H1 (cell line): ENCODE results near the gene ZNF100. TPM values are rescaled to one million over a fixed set of nuclear protein-coding genes. Genes with fewer than 3 reads are reported as not detected.

Source experiments
- CTCF ChIA-PET: fragments of 300-600 bp; sonication (Branson Sonifier 250); formaldehyde crosslinking; loops from one replicate; lab custom pipeline; 2021; ENCODE audit not compliant: partially characterized antibody; lab: Charles Lee
- POLR2A ChIA-PET: fragments of 300-600 bp; sonication (Branson Sonifier 250); formaldehyde crosslinking; loops from one replicate; lab custom pipeline; 2021; ENCODE audit warnings: inconsistent platforms; ENCODE audit not compliant: partially characterized antibody; lab: Charles Lee
- DNase-seq, 2 experiments: peaks; one replicate each; pipeline versions ENCODE4 v3.0.0 to v3.0.0-alpha.2; 2010 to 2022; ENCODE audit warnings: low spot score in 2 of 2, low read depth in 1 of 2, mixed read lengths in 1 of 2
- FAIRE-seq: peaks from 2 replicates; lab custom pipeline; 2011; peaks lifted over from hg19 to GRCh38; lab: Jason Lieb, UNC
- H2AFZ ChIP-seq: 2 replicates; pipeline ENCODE4 v1.8.1; 2012; ENCODE audit warnings: low read length, inconsistent platforms
- H2AK5ac ChIP-seq: 2 replicates; pipeline ENCODE4 v1.6.1; 2013; ENCODE audit warnings: low read depth, low read length
- H2BK120ac ChIP-seq: replicated peaks from 2 replicates; pipeline ENCODE3; 2013; ENCODE audit warnings: low read depth, low read length, inconsistent platforms
- H2BK12ac ChIP-seq: 2 replicates; pipeline ENCODE4 v1.6.1; 2013; ENCODE audit warnings: low read depth, low read length
- H2BK15ac ChIP-seq: 2 replicates; pipeline ENCODE4 v1.6.1; 2013; ENCODE audit warnings: low read length
- H2BK20ac ChIP-seq: 2 replicates; pipeline ENCODE4 v1.6.1; 2013; ENCODE audit warnings: low read length
- H2BK5ac ChIP-seq: 2 replicates; pipeline ENCODE4 v1.6.1; 2013; ENCODE audit warnings: low read depth, low read length
- H3K14ac ChIP-seq: 2 replicates; pipeline ENCODE4 v1.6.1; 2013; ENCODE audit warnings: inconsistent platforms; ENCODE audit not compliant: insufficient read length
- H3K18ac ChIP-seq: 2 replicates; pipeline ENCODE4 v1.6.1; 2013; ENCODE audit warnings: low read length; ENCODE audit errors: extremely low read depth
- H3K23ac ChIP-seq: 2 replicates; pipeline ENCODE4 v1.6.1; 2013; ENCODE audit warnings: inconsistent platforms; ENCODE audit not compliant: insufficient read length
- H3K23me2 ChIP-seq: 2 replicates; pipeline ENCODE4 v1.6.1; 2013; ENCODE audit warnings: low read depth, low read length
- H3K27ac ChIP-seq: 2 replicates; pipeline ENCODE4 v1.6.1; 2011; ENCODE audit warnings: low read depth, low read length, inconsistent platforms
- H3K27me3 ChIP-seq, 4 experiments: replicated peaks in 1 of 4; 1 replicate in 1 of 4; 2 replicates in 3 of 4; pipeline versions ENCODE4 v1.6.1 to v1.8.1; 2011 to 2013; ENCODE audit warnings: low read length in 3 of 4, mild to moderate bottlenecking in 3 of 4, inconsistent platforms in 2 of 4, mixed read lengths in 2 of 4, moderate library complexity in 1 of 4; ENCODE audit not compliant: control insufficient read depth in 3 of 4, insufficient read depth in 3 of 4; ENCODE audit errors: extremely low read depth in 1 of 4
- H3K36me3 ChIP-seq, 4 experiments: 2 replicates each; pipeline versions ENCODE4 v1.6.1 to v1.8.1; 2011 to 2013; ENCODE audit warnings: mild to moderate bottlenecking in 4 of 4, low read length in 3 of 4, moderate library complexity in 2 of 4, control low read depth in 1 of 4, inconsistent platforms in 1 of 4; ENCODE audit not compliant: insufficient read depth in 4 of 4, control insufficient read depth in 2 of 4
- H3K4ac ChIP-seq: replicated peaks from 2 replicates; pipeline ENCODE3; 2013; ENCODE audit warnings: low read length, low read depth, mixed read lengths, inconsistent platforms; ENCODE audit not compliant: insufficient read length
- H3K4me1 ChIP-seq, 4 experiments: replicated peaks in 1 of 4; 1 replicate in 1 of 4; 2 replicates in 3 of 4; pipeline versions ENCODE4 v1.6.1 to v1.8.1; 2011 to 2013; ENCODE audit warnings: low read length in 3 of 4, inconsistent platforms in 2 of 4, mixed read lengths in 1 of 4; ENCODE audit not compliant: insufficient read depth in 4 of 4, control insufficient read depth in 3 of 4
- H3K4me2 ChIP-seq, 2 experiments: 2 replicates each; pipeline versions ENCODE4 v1.6.1 to v1.8.1; 2011 to 2013; ENCODE audit warnings: low read depth in 2 of 2, low read length in 2 of 2, control low read depth in 1 of 2, inconsistent platforms in 1 of 2, mild to moderate bottlenecking in 1 of 2; ENCODE audit not compliant: insufficient read depth in 1 of 2
- H3K4me3 ChIP-seq, 4 experiments: fragments of 200-600, 300-600 bp in 1 of 4; sonication (generic), shearing (Covaris generic), sonication (Bioruptor Twin) in 1 of 4; 2 replicates each; pipeline versions ENCODE4 v1.5.1 to v1.8.1; 2011 to 2016; ENCODE audit warnings: low read length in 4 of 4, low read depth in 3 of 4, control low read depth in 2 of 4, inconsistent platforms in 2 of 4, mild to moderate bottlenecking in 2 of 4, mixed read lengths in 1 of 4, moderate library complexity in 1 of 4; ENCODE audit not compliant: insufficient read depth in 2 of 4; ENCODE audit errors: extremely low read depth in 1 of 4
- H3K56ac ChIP-seq: replicated peaks from 2 replicates; pipeline ENCODE3; 2013; ENCODE audit warnings: low read depth, mild to moderate bottlenecking, mixed read lengths, low read length, inconsistent platforms; ENCODE audit not compliant: insufficient read length
- H3K79me1 ChIP-seq: 2 replicates; pipeline ENCODE4 v1.6.1; 2013; ENCODE audit warnings: low read depth, low read length, control low read depth
- H3K79me2 ChIP-seq, 2 experiments: 2 replicates each; pipeline versions ENCODE4 v1.6.1 to v1.8.1; 2012 to 2013; ENCODE audit warnings: low read length in 2 of 2, mild to moderate bottlenecking in 2 of 2, inconsistent platforms in 1 of 2; ENCODE audit not compliant: insufficient read depth in 2 of 2, control insufficient read depth in 1 of 2
- H3K9ac ChIP-seq, 4 experiments: replicated peaks in 1 of 4; 1 replicate in 1 of 4; 2 replicates in 3 of 4; pipeline versions ENCODE4 v1.6.1 to v1.8.1; 2011 to 2013; ENCODE audit warnings: low read depth in 3 of 4, low read length in 3 of 4, control low read depth in 2 of 4, mild to moderate bottlenecking in 2 of 4, moderate library complexity in 2 of 4, inconsistent platforms in 1 of 4; ENCODE audit errors: extremely low read depth in 1 of 4
- H3K9me3 ChIP-seq, 2 experiments: 2 replicates each; pipeline versions ENCODE4 v1.6.1 to v1.8.1; 2012 to 2013; ENCODE audit warnings: mild to moderate bottlenecking in 2 of 2, moderate library complexity in 2 of 2, control low read depth in 1 of 2, inconsistent platforms in 1 of 2, low read depth in 1 of 2, low read length in 1 of 2, mixed read lengths in 1 of 2; ENCODE audit not compliant: insufficient read depth in 2 of 2
- H4K20me1 ChIP-seq, 2 experiments: replicated peaks in 1 of 2; 2 replicates each; pipeline versions ENCODE3 to v1.8.1; 2011 to 2013; ENCODE audit warnings: inconsistent platforms in 2 of 2, low read length in 2 of 2, mild to moderate bottlenecking in 1 of 2; ENCODE audit not compliant: insufficient read depth in 2 of 2, control insufficient read depth in 1 of 2
- H4K5ac ChIP-seq: 2 replicates; pipeline ENCODE4 v1.6.1; 2013; ENCODE audit warnings: low read length, low read depth, mixed read lengths, inconsistent platforms; ENCODE audit not compliant: insufficient read length
- H4K8ac ChIP-seq: 2 replicates; pipeline ENCODE4 v1.8.0; 2013; ENCODE audit warnings: mild to moderate bottlenecking, moderate library complexity, low read length, inconsistent platforms; ENCODE audit not compliant: insufficient read depth; ENCODE audit errors: extremely low read depth
- H4K91ac ChIP-seq: replicated peaks from 2 replicates; pipeline ENCODE3; 2013; ENCODE audit warnings: low read length, mixed read lengths, inconsistent platforms; ENCODE audit not compliant: insufficient read length
- ASH2L ChIP-seq: fragments of 200-600, 300-600 bp; sonication (generic); IDR thresholded peaks from one replicate; pipeline ENCODE4 v1.7.1; 2017; ENCODE audit warnings: low read length
- BCL11A ChIP-seq, 2 experiments: IDR thresholded peaks; one replicate each; pipeline ENCODE4 v1.6.1; 2011; ENCODE audit warnings: low read depth in 2 of 2, low read length in 2 of 2, mild to moderate bottlenecking in 2 of 2
- CEBPB ChIP-seq: IDR thresholded peaks from 2 replicates; pipeline ENCODE4 v1.6.1; 2012; ENCODE audit warnings: low read depth, low read length
- CHD2 ChIP-seq: IDR thresholded peaks from 2 replicates; pipeline ENCODE4 v1.6.1; 2012; ENCODE audit warnings: low read length, improper control_type of control experiment
- EGR1 ChIP-seq: IDR thresholded peaks from 2 replicates; pipeline ENCODE4 v1.6.1; 2011; ENCODE audit warnings: low read depth, low read length, borderline replicate concordance
- GABPA ChIP-seq: IDR thresholded peaks from 2 replicates; pipeline ENCODE4 v1.6.1; 2011; ENCODE audit warnings: mild to moderate bottlenecking, low read length, moderate library complexity, borderline replicate concordance; ENCODE audit not compliant: insufficient read depth
- GTF2F1 ChIP-seq: IDR thresholded peaks from 2 replicates; pipeline ENCODE4 v1.6.1; 2012; ENCODE audit warnings: low read depth, low read length, improper control_type of control experiment, borderline replicate concordance
- JUN ChIP-seq: IDR thresholded peaks from 2 replicates; pipeline ENCODE4 v1.6.1; 2011; ENCODE audit warnings: low read depth, mild to moderate bottlenecking, improper control_type of control experiment, low read length
- KDM4A ChIP-seq: IDR thresholded peaks from one replicate; pipeline ENCODE4 v1.7.1; 2012; ENCODE audit warnings: low read depth, mild to moderate bottlenecking, moderate library complexity, low read length, inconsistent platforms; ENCODE audit not compliant: severe bottlenecking
- NRF1 ChIP-seq: IDR thresholded peaks from 2 replicates; pipeline ENCODE4 v1.6.1; 2011; ENCODE audit warnings: mild to moderate bottlenecking, low read depth, low read length, improper control_type of control experiment
- RAD21 ChIP-seq, 2 experiments: IDR thresholded peaks in 1 of 2; conservative IDR thresholded peaks in 1 of 2; 2 replicates each; pipeline ENCODE4 v1.6.1; 2011; ENCODE audit warnings: low read depth in 2 of 2, low read length in 2 of 2, improper control_type of control experiment in 1 of 2, inconsistent platforms in 1 of 2, mild to moderate bottlenecking in 1 of 2, moderate library complexity in 1 of 2
- RFX5 ChIP-seq: IDR thresholded peaks from 2 replicates; pipeline ENCODE4 v1.6.1; 2011; ENCODE audit warnings: low read depth, low read length, improper control_type of control experiment, borderline replicate concordance
- SP2 ChIP-seq: IDR thresholded peaks from 2 replicates; pipeline ENCODE4 v1.6.1; 2012; ENCODE audit warnings: mild to moderate bottlenecking, low read length, inconsistent platforms
- SRF ChIP-seq: IDR thresholded peaks from 2 replicates; pipeline ENCODE4 v1.6.1; 2011; ENCODE audit warnings: mild to moderate bottlenecking, low read depth, low read length, moderate library complexity
- TEAD4 ChIP-seq: IDR thresholded peaks from 2 replicates; pipeline ENCODE4 v1.6.1; 2012; ENCODE audit warnings: low read depth, low read length, inconsistent platforms, mixed read lengths
- ZNF274 ChIP-seq: IDR thresholded peaks from 2 replicates; pipeline ENCODE4 v1.7.0; 2012; ENCODE audit warnings: low read length, borderline replicate concordance; ENCODE audit errors: extremely low read depth
- WGBS, 2 experiments: shearing (Covaris generic) in 1 of 2; methylation state at CpG; one replicate each; pipeline versions ENCODE4 v1.1.6 to v1.1.7; 2013 to 2015; ENCODE audit warnings: low lambda C conversion rate in 2 of 2, mixed read lengths in 2 of 2, inconsistent platforms in 1 of 2, low coverage in 1 of 2, missing lambda C conversion rate in 1 of 2; ENCODE audit not compliant: insufficient replicate concordance in 2 of 2, insufficient coverage in 1 of 2, insufficient read length in 1 of 2; ENCODE audit errors: extremely low coverage in 1 of 2, missing lambda C conversion rate in 1 of 2; 5-methylcytosine and 5-hydroxymethylcytosine counted together
- polyA plus RNA-seq, 7 experiments: library from polyadenylated mRNA; depleted of rRNA in 3 of 7; stranded (reverse) in 5 of 7; unstranded in 2 of 7; fragments of >200 nt in 5 of 7; fragments of 200-250 nt in 2 of 7; gene quantifications; 1 replicate in 5 of 7; 2 replicates in 1 of 7; 4 replicates in 1 of 7; pipeline versions ENCODE4 v1.2.1 to v1.2.3, GENCODE V29; 2011 to 2013; ENCODE audit warnings: missing spikeins in 2 of 7, mixed read lengths in 2 of 7
- total RNA-seq: library from RNA; stranded (reverse); fragmentation: NEBNext Ultra II Directional; extraction: Animal tissue kit (Norgen Biotek cat#: 25700); gene quantifications from 2 replicates; pipeline ENCODE4 v1.2.1, GENCODE V29; 2021

Gene ZNF100
- total and polyA plus RNA-seq, 2 of the 8 experiments (the other 6 are each of a cell fraction or from before 2014, with no cell fraction given), result 4.9 to 30.8 TPM

DNA sequence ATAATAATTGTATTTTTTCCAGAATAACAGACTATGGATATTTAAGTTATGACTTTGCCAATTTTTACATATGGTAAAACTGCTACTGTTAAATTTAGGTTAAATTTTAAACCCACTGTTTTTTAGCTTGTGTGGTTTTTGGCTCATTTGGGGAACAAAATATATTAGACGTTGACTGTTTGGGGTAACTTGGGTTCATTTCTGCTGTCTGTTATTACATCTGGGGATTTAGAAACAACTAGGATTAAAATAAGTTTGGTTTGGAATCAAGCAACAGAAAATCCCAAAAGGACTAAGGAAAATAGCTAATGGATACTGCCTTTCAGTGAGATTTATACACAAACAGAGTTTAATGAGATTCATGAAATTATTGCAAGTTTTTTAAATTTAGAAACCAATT lies 92.9 kb downstream of the ZNF100 start:
- TF ChIP-seq RFX5, result no peak
- TF ChIP-seq NRF1, result no peak
- no peak for TF ChIP-seq KDM4A
- no peak for TF ChIP-seq TEAD4
- TF ChIP-seq CEBPB, result no peak
- no peak for TF ChIP-seq ZNF274
- TF ChIP-seq GABPA, result no peak
- no peak for TF ChIP-seq EGR1
- no peak for TF ChIP-seq BCL11A (IDR thresholded peaks at IDR 0.05; ENCODE audit: low read depth in 2 of 2, low read length in 2 of 2)
- no peak for TF ChIP-seq RAD21 (IDR thresholded peaks at IDR 0.05 in 1 of 2, conservative IDR thresholded peaks at IDR 0.05 in 1 of 2; ENCODE audit: low read depth in 2 of 2, low read length in 2 of 2)
- TF ChIP-seq JUN, result no peak
- no peak for TF ChIP-seq SRF
- TF ChIP-seq CHD2, result no peak
- no peak for TF ChIP-seq GTF2F1
- TF ChIP-seq ASH2L, result no peak
- TF ChIP-seq SP2, result no peak
- no peak overlapping the region for H2AFZ ChIP-seq
- H3K4ac ChIP-seq, result no peak overlapping the region
- H4K91ac ChIP-seq, result no peak overlapping the region
- H4K20me1 ChIP-seq, result no peaks in the 10 kb centered on the region
- peaks cover 3 to 10% of the 10 kb centered on the region in 2 experiments; a peak in 3 of 4 replicates for H3K9me3 ChIP-seq
- no peak overlapping the region for H3K18ac ChIP-seq
- no peaks in the 10 kb centered on the region for H3K27me3 ChIP-seq
- FAIRE-seq, result no peak
- no peak overlapping the region for H2BK120ac ChIP-seq
- no peak overlapping the region for H2BK5ac ChIP-seq
- H3K9ac ChIP-seq, result no peak overlapping the region
- H3K56ac ChIP-seq, result no peak overlapping the region
- H3K23ac ChIP-seq, result no peak overlapping the region
- no peak overlapping the region for H3K4me3 ChIP-seq
- H2BK15ac ChIP-seq, result no peak overlapping the region
- H2AK5ac ChIP-seq, result no peak overlapping the region
- ChIA-PET POLR2A (no interaction called here), CTCF (interaction anchor here (1.8 kb wide), 1 partner anchor 191 kb away, joined by 10 read pairs; no protein-coding TSS in a partner anchor)
- no peak overlapping the region for H4K5ac ChIP-seq
- no peak for DNase-seq
- H3K79me2 ChIP-seq, result no peaks in the 10 kb centered on the region
- H3K79me1 ChIP-seq, result no peaks in the 10 kb centered on the region
- no peaks in the 10 kb centered on the region for H3K36me3 ChIP-seq
- no peaks in the 10 kb centered on the region for H3K23me2 ChIP-seq
- H4K8ac ChIP-seq, result no peak overlapping the region
- H3K4me1 ChIP-seq, result no peaks in the 10 kb centered on the region; a peak in 1 of 7 replicates
- no peak overlapping the region for H3K4me2 ChIP-seq
- no peak overlapping the region for H2BK20ac ChIP-seq
- WGBS, 2 experiments, result 95% methylated on average over 1 of the region's 1 CpG; no CpG with 5 or more reads in 1 of the 2 experiments
- H2BK12ac ChIP-seq, result no peak overlapping the region
- no peak overlapping the region for H3K27ac ChIP-seq
- H3K14ac ChIP-seq, result no peak overlapping the region
